Measurements from ENCODE around the gene GID8.
"Not testable (repeated sequence)": the region's sequence is repeated elsewhere in the genome, so short reads cannot be mapped to it uniquely, and the experiment has no call there.

Gene GID8

DNA sequence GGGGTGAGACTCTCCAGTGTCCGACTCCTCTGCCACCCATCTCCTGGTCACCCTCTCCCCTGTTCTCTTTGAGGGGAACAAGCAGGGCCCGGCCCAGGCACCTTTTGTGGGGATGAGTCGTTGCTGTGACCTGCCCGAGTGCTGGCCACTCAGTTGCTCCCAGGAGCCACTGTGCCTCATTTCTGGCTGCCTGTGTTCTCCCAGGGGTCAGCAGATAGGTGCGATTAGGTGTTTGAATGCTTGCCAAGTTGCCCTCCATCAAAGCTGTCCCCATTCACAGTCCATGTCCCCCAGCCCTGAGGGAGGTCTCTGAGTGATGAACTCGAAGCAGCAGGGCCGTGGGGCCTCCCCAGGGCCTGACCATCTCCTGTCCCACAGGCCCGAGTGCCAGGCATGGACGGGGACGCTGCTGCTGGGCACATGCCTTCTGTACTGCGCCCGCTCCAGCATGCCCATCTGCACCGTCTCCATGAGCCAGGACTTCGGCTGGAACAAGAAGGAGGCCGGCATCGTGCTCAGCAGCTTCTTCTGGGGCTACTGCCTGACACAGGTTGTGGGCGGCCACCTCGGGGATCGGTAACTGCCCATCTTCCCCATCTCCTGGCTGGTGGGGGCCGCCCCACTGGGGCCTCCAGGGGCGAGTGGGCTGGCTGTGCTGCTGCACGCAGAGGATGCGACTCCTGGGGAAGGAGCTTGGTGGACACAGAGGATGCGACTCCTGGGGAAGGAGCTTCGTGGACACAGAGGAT lies 18.6 kb downstream of the GID8 start:
- TF ChIP-seq, protein P1, sequence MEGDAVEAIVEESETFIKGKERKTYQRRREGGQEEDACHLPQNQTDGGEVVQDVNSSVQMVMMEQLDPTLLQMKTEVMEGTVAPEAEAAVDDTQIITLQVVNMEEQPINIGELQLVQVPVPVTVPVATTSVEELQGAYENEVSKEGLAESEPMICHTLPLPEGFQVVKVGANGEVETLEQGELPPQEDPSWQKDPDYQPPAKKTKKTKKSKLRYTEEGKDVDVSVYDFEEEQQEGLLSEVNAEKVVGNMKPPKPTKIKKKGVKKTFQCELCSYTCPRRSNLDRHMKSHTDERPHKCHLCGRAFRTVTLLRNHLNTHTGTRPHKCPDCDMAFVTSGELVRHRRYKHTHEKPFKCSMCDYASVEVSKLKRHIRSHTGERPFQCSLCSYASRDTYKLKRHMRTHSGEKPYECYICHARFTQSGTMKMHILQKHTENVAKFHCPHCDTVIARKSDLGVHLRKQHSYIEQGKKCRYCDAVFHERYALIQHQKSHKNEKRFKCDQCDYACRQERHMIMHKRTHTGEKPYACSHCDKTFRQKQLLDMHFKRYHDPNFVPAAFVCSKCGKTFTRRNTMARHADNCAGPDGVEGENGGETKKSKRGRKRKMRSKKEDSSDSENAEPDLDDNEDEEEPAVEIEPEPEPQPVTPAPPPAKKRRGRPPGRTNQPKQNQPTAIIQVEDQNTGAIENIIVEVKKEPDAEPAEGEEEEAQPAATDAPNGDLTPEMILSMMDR (IDR thresholded peaks at IDR 0.05; ENCODE audit: unreplicated experiment in 3 of 3), result no peak
- Mint-ChIP-seq H3K36me3 (ENCODE audit: low read depth) (no peaks in the 10 kb centered on the region), H3K9me3 (no peaks in the 10 kb centered on the region)

DNA sequence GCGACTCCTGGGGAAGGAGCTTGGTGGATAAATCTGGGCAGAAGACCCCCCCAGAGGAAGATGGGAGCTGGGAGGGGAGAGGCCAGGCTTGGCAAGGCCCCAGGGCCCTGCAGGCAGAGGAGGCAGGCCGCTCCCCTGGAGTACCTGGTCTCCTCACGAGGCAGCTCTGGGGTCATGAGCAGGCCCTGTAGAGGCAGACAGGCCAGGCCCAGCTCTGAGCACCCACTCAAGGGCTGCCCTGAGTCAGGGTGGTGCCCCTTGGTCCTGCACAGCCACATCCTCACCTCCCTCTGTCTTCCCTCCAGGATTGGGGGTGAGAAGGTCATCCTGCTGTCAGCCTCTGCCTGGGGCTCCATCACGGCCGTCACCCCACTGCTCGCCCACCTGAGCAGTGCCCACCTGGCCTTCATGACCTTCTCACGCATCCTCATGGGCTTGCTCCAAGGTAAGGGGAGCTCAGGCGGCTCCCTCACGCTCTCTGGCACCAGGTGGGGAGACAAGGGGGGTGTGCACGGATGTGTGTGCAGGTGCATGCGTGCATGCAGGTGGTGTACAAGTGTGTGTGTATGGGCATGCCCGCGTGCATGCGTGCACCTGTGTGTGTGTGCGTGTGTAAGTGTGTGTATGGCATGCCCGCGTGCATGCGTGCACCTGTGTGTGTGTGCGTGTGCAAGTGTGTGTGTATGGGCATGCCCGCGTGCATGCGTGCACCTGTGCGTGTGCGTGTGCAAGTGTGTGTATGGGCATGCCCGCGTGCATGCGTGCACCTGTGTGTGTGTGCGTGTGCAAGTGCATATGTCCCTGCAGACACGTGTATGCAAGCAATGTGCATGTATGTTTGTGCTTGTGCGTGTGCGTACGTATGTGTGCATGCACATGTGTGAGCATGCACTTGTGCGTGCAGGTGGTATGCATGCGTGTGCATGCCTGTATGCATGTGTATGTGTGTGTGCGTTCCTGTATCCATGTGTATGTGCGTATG lies 19.5 kb downstream of the GID8 start:
- Mint-ChIP-seq H3K4me3 (no peak overlapping the region), H3K4me1 (peaks cover 9% of the 10 kb centered on the region), H3K27me3 (ENCODE audit: low read depth) (peaks cover 7% of the 10 kb centered on the region), H3K9me3 (no peaks in the 10 kb centered on the region), H3K27ac (no peak overlapping the region), H3K36me3 (ENCODE audit: low read depth) (no peaks in the 10 kb centered on the region)
- TF ChIP-seq, protein P1 (IDR thresholded peaks at IDR 0.05; ENCODE audit: unreplicated experiment in 3 of 3), result no peak

More for the DNA sequence above, 18.6 kb downstream of the GID8 start:
- H3K4me3 Mint-ChIP-seq, result no peak overlapping the region
- H3K27me3 Mint-ChIP-seq (ENCODE audit: low read depth), result peaks cover 7% of the 10 kb centered on the region
- H3K27ac Mint-ChIP-seq, result no peak overlapping the region
- H3K4me1 Mint-ChIP-seq, result peaks cover 9% of the 10 kb centered on the region

GRCh38 chr20:62958388-62959100 lies 20.6 kb downstream of the GID8 start:
- no peak overlapping the region for H3K27ac Mint-ChIP-seq
- peaks cover 7% of the 10 kb centered on the region for H3K27me3 Mint-ChIP-seq (ENCODE audit: low read depth)
- no peaks in the 10 kb centered on the region for H3K36me3 Mint-ChIP-seq (ENCODE audit: low read depth)
- TF ChIP-seq, protein P1 (IDR thresholded peaks at IDR 0.05; ENCODE audit: unreplicated experiment in 3 of 3), result no peak
- H3K4me1 Mint-ChIP-seq, result peaks cover 9% of the 10 kb centered on the region
- H3K9me3 Mint-ChIP-seq, result no peaks in the 10 kb centered on the region
- no peak overlapping the region for H3K4me3 Mint-ChIP-seq

DNA sequence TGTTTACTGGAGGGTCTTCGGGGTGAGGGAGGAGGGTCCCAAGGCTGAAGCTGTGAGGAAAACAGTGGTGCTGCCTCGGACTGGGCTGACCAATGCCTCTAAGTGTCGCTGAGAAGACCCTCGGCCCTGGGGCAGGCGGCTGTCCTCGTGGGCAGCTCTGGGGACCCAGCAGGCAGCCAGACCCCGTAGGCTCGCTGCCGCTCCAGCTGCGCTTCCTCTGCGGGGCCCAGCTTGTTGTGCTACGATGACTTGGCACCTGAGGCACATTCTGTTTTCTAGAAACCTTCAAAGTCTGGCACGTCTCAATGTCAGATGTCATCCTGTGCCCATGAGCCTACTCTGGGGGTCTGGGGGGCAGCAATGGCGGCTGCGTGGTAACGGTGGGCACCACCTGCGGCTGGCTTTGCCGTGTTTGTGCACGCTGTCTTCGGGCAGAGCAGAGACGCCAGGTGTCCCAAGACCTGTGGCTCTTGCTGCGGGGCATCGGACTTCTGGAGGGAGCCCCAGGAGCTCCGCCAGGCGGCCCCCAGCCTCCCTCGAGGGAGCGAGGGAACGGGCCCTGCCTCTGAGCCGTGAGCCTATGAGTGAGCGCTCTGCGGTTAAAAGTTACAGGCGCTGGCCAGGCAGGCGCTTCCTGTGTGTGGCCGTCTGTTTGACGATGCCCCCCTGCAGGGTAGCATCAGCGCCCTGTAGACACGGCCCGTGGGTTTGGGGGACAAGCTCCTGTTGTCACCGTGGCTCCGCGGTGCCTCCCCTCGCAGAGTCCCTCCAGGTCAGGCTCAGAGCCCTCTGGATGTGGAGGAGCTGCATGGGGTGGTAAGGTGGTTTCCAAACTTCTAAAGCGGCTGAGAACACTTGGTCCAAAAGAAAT lies 21.4 kb downstream of the GID8 start:
- H3K4me1 Mint-ChIP-seq, result peaks cover 2% of the 10 kb centered on the region
- no peaks in the 10 kb centered on the region for H3K36me3 Mint-ChIP-seq (ENCODE audit: low read depth)
- H3K4me3 Mint-ChIP-seq, result no peak overlapping the region
- no peaks in the 10 kb centered on the region for H3K9me3 Mint-ChIP-seq
- TF ChIP-seq, protein P1 (IDR thresholded peaks at IDR 0.05; ENCODE audit: unreplicated experiment in 3 of 3), result no peak
- no peak overlapping the region for H3K27ac Mint-ChIP-seq
- peaks cover 7% of the 10 kb centered on the region for H3K27me3 Mint-ChIP-seq (ENCODE audit: low read depth)

- no peaks in the 10 kb centered on the region for H3K36me3 Mint-ChIP-seq (ENCODE audit: low read depth)
- peaks cover 7% of the 10 kb centered on the region for H3K27me3 Mint-ChIP-seq (ENCODE audit: low read depth)
- TF ChIP-seq, protein P1 (IDR thresholded peaks at IDR 0.05; ENCODE audit: unreplicated experiment in 3 of 3), result no peak
- H3K4me1 Mint-ChIP-seq, result no peaks in the 10 kb centered on the region
- no peak overlapping the region for H3K4me3 Mint-ChIP-seq
- no peak overlapping the region for H3K27ac Mint-ChIP-seq
- no peaks in the 10 kb centered on the region for H3K9me3 Mint-ChIP-seq
These were observed 22.1 kb downstream of the GID8 start for GRCh38 chr20:62959998-62960436.

DNA sequence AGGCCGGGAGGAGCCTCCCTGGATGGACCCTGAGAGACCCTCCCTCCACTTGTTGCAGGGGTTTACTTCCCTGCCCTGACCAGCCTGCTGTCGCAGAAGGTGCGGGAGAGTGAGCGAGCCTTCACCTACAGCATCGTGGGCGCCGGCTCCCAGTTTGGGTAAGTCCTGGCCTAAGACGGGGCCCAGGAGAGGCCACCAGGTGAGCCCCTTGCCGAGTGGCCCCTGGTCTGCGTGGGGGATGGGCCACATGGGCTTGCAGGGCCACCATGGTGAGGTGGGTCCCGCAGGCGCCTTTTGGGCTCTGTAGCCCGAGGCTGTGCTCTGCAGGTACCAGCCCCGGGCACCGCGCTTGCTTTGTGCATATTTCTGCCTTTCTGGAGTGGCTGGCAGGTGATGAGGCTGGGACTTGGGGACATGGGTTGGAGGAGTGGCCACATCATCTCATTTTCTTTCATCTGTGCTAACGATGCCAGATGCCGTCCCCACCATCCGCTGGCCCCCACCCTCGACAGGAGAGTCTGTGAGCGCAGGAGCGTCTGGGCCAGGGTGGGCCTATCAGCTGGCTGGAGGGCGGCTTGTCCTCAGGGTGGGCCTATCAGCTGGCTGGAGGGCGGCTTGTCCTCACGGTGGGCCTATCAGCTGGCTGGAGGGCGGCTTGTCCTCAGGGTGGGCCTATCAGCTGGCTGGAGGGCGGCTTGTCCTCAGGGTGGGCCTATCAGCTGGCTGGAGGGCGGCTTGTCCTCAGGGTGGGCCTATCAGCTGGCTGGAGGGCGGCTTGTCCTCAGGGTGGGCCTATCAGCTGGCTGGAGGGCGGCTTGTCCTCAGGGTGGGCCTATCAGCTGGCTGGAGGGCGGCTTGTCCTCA lies 22.7 kb downstream of the GID8 start:
- not testable (repeated sequence) for H3K4me1 Mint-ChIP-seq; H3K9me3 Mint-ChIP-seq; H3K36me3 Mint-ChIP-seq (ENCODE audit: low read depth); H3K4me3 Mint-ChIP-seq; H3K27ac Mint-ChIP-seq; H3K27me3 Mint-ChIP-seq (ENCODE audit: low read depth)

Data from nephron (organoid).